Pancreas (tissue), 10 donors: ENCODE measurements around the gene TTC38. TPM values are rescaled to one million over a fixed set of nuclear protein-coding genes. Genes with fewer than 3 reads are reported as not detected.

Experiments
- ATAC-seq, 4 donors: fragments of 200-7000 bp; cut with Tn5 transposase; one replicate each; pipeline versions ENCODE4 v1.8.0 to v1.9.1; 2020; ENCODE audit warnings: mild to moderate bottlenecking in 4 of 4, moderate library complexity in 4 of 4
- DNase-seq, 6 donors: peaks; one replicate each; pipeline ENCODE4 v3.0.0-alpha.2; 2020
- FAIRE-seq: peaks from 2 replicates; lab custom pipeline; 2012; peaks lifted over from hg19 to GRCh38; lab: Jason Lieb, UNC
- H3K27ac ChIP-seq, 4 donors: fragments of 200-600 bp; sonication (generic); 1 replicate in 3 of 4; 2 replicates in 1 of 4; pipeline versions ENCODE4 v1.5.0 to v1.8.0; 2020
- H3K27me3 ChIP-seq, 4 donors: fragments of 200-600 bp; one replicate each; pipeline ENCODE4 v1.8.0; 2021
- H3K36me3 ChIP-seq, 3 donors: fragments of 200-600 bp; sonication (generic) in 1 of 3; one replicate each; pipeline versions ENCODE4 v1.5.0 to v1.8.0; 2020 to 2021
- H3K4me1 ChIP-seq, 3 donors: fragments of 200-600 bp; one replicate each; pipeline ENCODE4 v1.8.0; 2021
- H3K4me3 ChIP-seq, 4 donors: fragments of 200-600 bp; sonication (generic) in 2 of 4; one replicate each; pipeline versions ENCODE4 v1.5.0 to v1.8.0; 2020 to 2021
- H3K9me3 ChIP-seq, 4 donors: fragments of 200-600 bp; one replicate each; pipeline ENCODE4 v1.8.0; 2021
- WGBS, 2 donors: extraction: QIAGEN DNeasy Blood & Tissue Kit; methylation state at CpG; one replicate each; pipeline ENCODE4 v1.1.7; 2013; 5-methylcytosine and 5-hydroxymethylcytosine counted together
- intact Hi-C, 3 donors: fragments of 100-400 bp; cut with DNase I; formaldehyde crosslinking; loops; one replicate each; pipeline versions ENCODE4 v1.11.1 to v1.14.2; 2022
- polyA plus RNA-seq, 2 donors: library from polyadenylated mRNA; stranded (reverse); fragments of 200-250 nt; gene quantifications; one replicate each; pipeline ENCODE4 v1.2.3, GENCODE V29; 2013
- total RNA-seq, 6 donors: library from RNA; stranded (reverse); fragmentation: NEBNext Ultra II Directional in 4 of 6; extraction: Animal tissue kit (Norgen Biotek cat#: 25700) in 4 of 6; gene quantifications; one replicate each; pipeline versions ENCODE4 v1.2.1 to v1.2.4, GENCODE V29; 2021 to 2023
- TF ChIP-seq, protein P1 (sequence below), 4 donors: fragments of 200-600 bp; sonication (generic) in 3 of 4; IDR thresholded peaks; one replicate each; pipeline versions ENCODE4 v1.5.0 to v1.8.0; 2021; ENCODE audit warnings: antibody characterized with exemption in 4 of 4
- donor health status: healthy with polysubstance abuse.
- donor health status: DM: no; HTN: no; CAD: no; lungs with moderate emphysema.
- donor health status: DM: no; HTN: no; CAD: no.
- donor health status: control.
- donor health status: control.
- donor health status: Bipolar disorder and iron deficiency.
- donor health status: DM: yes; HTN: yes; CAD: no.
- donor health status: DM: no; HTN: no; CAD: no.
- donor health status: DM: no; HTN: no; CAD: no.
- donor health status: DM: yes; HTN: yes; CAD: no.

TTC38 gene
- total and polyA plus RNA-seq, 8 donors, result 18.6 to 32.8 (median 23.3) TPM

DNA sequence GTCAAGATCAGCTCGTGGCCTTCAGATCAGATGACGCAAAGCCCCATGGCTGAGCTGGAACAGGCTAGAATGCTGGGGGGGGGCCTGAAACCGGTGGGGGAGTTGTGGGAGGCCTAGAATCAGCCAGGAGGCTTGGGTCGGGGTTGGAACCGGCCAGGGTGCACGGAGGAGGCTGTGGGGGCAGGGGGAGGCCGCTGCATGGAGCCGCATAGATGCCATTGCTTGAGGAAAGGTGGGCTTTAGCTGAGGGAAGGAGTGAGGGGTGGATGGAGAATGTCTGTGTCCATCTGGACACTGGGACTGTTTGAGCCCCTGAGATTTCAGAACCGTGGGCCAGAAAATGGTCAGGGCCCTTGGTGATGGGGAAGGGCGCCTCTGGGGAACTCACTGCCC, 42.9 kb upstream of the TTC38 start:
- Histone ChIP-seq H3K4me1 (no peaks in the 10 kb centered on the region), H3K9me3 (no peaks in the 10 kb centered on the region), H3K27ac (no peak overlapping the region), H3K27me3 (no peaks in the 10 kb centered on the region), H3K36me3 (peaks cover 0 to 21% (median 5%) of the 10 kb centered on the region in 3 donors), H3K4me3 (no peak overlapping the region)
- WGBS, 2 donors, result 83% methylated on average over 10 of the region's 10 CpGs
- FAIRE-seq (no peak), ATAC-seq (no peak), DNase-seq (no peak)
- intact Hi-C loops, result no loop called here
- TF ChIP-seq, protein P1, sequence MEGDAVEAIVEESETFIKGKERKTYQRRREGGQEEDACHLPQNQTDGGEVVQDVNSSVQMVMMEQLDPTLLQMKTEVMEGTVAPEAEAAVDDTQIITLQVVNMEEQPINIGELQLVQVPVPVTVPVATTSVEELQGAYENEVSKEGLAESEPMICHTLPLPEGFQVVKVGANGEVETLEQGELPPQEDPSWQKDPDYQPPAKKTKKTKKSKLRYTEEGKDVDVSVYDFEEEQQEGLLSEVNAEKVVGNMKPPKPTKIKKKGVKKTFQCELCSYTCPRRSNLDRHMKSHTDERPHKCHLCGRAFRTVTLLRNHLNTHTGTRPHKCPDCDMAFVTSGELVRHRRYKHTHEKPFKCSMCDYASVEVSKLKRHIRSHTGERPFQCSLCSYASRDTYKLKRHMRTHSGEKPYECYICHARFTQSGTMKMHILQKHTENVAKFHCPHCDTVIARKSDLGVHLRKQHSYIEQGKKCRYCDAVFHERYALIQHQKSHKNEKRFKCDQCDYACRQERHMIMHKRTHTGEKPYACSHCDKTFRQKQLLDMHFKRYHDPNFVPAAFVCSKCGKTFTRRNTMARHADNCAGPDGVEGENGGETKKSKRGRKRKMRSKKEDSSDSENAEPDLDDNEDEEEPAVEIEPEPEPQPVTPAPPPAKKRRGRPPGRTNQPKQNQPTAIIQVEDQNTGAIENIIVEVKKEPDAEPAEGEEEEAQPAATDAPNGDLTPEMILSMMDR (IDR thresholded peaks at IDR 0.05), result no peak

DNA sequence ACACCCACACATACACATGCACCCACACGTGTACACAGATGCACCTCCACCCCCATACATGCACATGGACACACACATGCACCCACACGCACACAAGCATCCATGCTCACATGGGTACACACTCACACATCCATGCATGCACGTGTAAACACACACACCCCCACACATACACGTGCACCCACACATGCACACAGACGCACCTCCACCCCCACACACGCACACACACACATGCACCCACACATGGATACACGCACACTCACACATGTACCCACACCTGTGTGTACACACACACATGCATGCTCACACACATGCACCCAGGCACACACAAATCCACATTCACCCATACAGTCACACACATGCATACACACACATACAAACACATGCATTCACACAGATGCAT, 42.2 kb upstream of the TTC38 start:
- Histone ChIP-seq H3K4me3 (no peak overlapping the region), H3K27me3 (no peaks in the 10 kb centered on the region), H3K4me1 (no peaks in the 10 kb centered on the region), H3K9me3 (no peaks in the 10 kb centered on the region), H3K36me3 (peaks cover 0 to 16% (median 5%) of the 10 kb centered on the region in 3 donors), H3K27ac (no peak overlapping the region)
- intact Hi-C loops, result no loop called here
- ATAC-seq, result no peak
- no peak for DNase-seq
- 87 to 90% methylated on average over 7 of the region's 7 CpGs for WGBS, 2 donors
- FAIRE-seq, result no peak
- TF ChIP-seq, protein P1 (IDR thresholded peaks at IDR 0.05), result no peak

DNA sequence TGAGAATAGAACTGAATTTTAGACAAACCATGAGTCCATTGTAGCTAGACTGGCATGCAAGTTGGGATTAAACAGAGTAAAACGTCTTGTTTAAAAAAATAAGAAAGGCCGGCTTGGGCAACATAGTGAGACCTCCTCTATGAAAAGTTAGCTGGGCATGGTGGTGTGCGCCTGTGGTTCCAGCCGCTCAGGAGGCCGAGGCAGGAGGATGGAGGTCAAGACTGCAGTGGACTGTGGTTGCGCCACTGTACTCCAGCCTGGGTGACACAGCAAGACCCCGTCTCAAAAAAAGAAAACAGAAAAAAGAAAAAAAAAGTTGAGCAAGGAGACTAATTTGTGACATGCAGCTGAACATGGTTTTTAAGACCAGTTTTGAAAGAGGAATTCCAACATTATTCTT, 41.2 kb upstream of the TTC38 start:
- peaks cover 0 to 10% (median 0%) of the 10 kb centered on the region in 3 donors for H3K36me3 ChIP-seq
- no peak for FAIRE-seq
- H3K4me1 ChIP-seq, result no peaks in the 10 kb centered on the region
- ATAC-seq, result no peak
- no peak overlapping the region for H3K27ac ChIP-seq
- intact Hi-C loops, result no loop called here
- TF ChIP-seq, protein P1 (IDR thresholded peaks at IDR 0.05), result no peak
- no peaks in the 10 kb centered on the region for H3K9me3 ChIP-seq
- no peak for DNase-seq
- no peaks in the 10 kb centered on the region for H3K27me3 ChIP-seq
- 91 to 94% methylated on average over 7 of the region's 7 CpGs for WGBS, 2 donors
- no peak overlapping the region for H3K4me3 ChIP-seq

DNA sequence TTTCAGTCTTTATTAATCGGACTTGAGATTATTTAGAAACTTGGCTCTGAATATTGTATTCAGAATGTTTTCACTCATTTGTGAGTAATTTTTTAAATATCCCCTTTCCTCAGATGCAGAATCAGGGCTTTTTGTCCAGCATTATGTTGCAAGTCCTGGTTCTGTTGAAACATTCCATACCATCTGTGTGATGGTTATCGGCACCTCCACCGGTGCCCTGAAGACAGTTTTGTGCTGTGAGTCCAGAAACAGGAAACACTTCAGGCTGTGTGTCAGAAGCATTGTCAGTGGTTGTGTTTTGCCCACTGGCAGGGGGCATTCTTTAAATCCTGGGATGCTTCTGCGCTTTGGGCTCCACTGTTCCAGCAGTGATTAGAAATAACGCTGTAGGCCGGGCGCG, 38.1 kb upstream of the TTC38 start:
- no peak for ATAC-seq
- H3K27ac ChIP-seq, result no peak overlapping the region
- no peaks in the 10 kb centered on the region for H3K27me3 ChIP-seq
- TF ChIP-seq, protein P1 (IDR thresholded peaks at IDR 0.05), result no peak
- intact Hi-C loops, result no loop called here
- no peak for DNase-seq
- no peak for FAIRE-seq
- H3K36me3 ChIP-seq, result peaks cover 0 to 11% (median 0%) of the 10 kb centered on the region in 3 donors
- no peak overlapping the region for H3K4me3 ChIP-seq
- H3K9me3 ChIP-seq, result no peaks in the 10 kb centered on the region
- WGBS, 2 donors, result 95 to 98% methylated on average over 8 of the region's 8 CpGs
- H3K4me1 ChIP-seq, result no peaks in the 10 kb centered on the region

DNA sequence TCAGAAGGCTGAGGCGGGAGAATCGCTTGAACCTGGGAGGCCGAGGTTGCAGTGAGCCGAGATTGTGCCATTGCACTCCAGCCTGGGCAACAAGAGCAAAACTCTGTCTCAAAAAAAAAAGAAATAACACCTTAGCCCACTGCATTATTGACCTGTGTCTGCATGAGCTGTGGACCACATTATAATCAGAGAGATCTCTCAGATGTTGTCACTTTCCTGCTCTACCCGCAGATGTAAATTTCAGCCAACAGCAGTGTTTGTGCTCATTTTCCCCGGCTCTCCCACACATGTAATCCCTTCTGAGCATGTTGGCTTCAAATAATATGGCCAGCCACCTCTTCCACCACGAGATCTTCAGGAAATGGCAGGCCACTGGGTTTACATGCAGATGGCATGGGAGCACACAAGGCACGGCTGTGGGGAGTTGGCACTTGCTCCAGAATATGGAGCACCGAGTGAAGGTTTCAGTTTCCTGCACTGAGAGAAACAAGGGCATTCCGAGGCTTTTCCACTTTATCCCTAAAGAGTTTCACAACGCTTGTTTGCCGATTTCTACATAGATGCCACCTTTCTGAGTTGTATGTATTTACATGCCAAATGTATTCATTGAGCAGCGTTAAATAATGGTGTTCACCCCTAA, 37.4 kb upstream of the TTC38 start:
- TF ChIP-seq, protein P1 (IDR thresholded peaks at IDR 0.05), result no peak
- Histone ChIP-seq H3K36me3 (peaks cover 0 to 11% (median 5%) of the 10 kb centered on the region in 3 donors), H3K27me3 (no peaks in the 10 kb centered on the region), H3K27ac (no peak overlapping the region), H3K4me3 (no peak overlapping the region), H3K9me3 (no peaks in the 10 kb centered on the region), H3K4me1 (no peaks in the 10 kb centered on the region)
- DNase-seq, result no peak
- WGBS, 2 donors, result 91 to 94% methylated on average over 13 of the region's 13 CpGs
- intact Hi-C loops, result no loop called here
- ATAC-seq, result no peak
- no peak for FAIRE-seq
